HAP-1 (cell line): ENCODE results near the gene TMEM187.

ENCODE experiments used
- DNase-seq, 2 experiments: peaks; one replicate each; pipeline ENCODE4 v3.0.0-alpha.2; 2016 to 2020; ENCODE audit warnings: low spot score in 2 of 2
- H3K27me3 ChIP-seq: fragments of 250-450 bp; sonication (Bioruptor Pico); 2 replicates; pipeline ENCODE4 v1.5.1; 2020; ENCODE audit warnings: low read depth, mild to moderate bottlenecking, moderate library complexity
- H3K36me3 ChIP-seq: fragments of 250-450 bp; sonication (Bioruptor Pico); replicated peaks from 2 replicates; pipeline ENCODE4 v1.5.1; 2020; ENCODE audit warnings: mild to moderate bottlenecking
- H3K4me1 ChIP-seq: fragments of 250-450 bp; sonication (Bioruptor Pico); 2 replicates; pipeline ENCODE4 v1.5.1; 2020; ENCODE audit warnings: mild to moderate bottlenecking
- H3K4me3 ChIP-seq: fragments of 250-450 bp; sonication (Bioruptor Pico); 2 replicates; pipeline ENCODE4 v1.5.1; 2020; ENCODE audit warnings: mild to moderate bottlenecking, moderate library complexity
- H3K9me3 ChIP-seq: fragments of 250-450 bp; sonication (Bioruptor Pico); 2 replicates; pipeline ENCODE4 v1.5.1; 2020; ENCODE audit warnings: mild to moderate bottlenecking, moderate library complexity
- in situ Hi-C: fragments of 300-500 bp; cut with MboI; formaldehyde crosslinking; loops from 3 replicates; pipeline ENCODE4 v1.14.3; 2020; ENCODE audit warnings: low sequenced_read_pairs, inconsistent platforms, mixed read lengths

Gene TMEM187

GRCh38 chrX:154013614-154014360 is 41.2 kb downstream of the TMEM187 start:
- Histone ChIP-seq H3K4me1 (peaks cover 8% of the 10 kb centered on the region), H3K4me3 (no peak overlapping the region), H3K27me3 (no peaks in the 10 kb centered on the region), H3K9me3 (no peaks in the 10 kb centered on the region), H3K36me3 (peaks cover 90% of the 10 kb centered on the region)
- in situ Hi-C loops: loop anchor here (25.0 kb wide), 2 partner anchors 324 to 524 kb away; partner anchors contain the start of genes G6PD and IKBKG
- DNase-seq: peak; percentile 42 to 73

DNA sequence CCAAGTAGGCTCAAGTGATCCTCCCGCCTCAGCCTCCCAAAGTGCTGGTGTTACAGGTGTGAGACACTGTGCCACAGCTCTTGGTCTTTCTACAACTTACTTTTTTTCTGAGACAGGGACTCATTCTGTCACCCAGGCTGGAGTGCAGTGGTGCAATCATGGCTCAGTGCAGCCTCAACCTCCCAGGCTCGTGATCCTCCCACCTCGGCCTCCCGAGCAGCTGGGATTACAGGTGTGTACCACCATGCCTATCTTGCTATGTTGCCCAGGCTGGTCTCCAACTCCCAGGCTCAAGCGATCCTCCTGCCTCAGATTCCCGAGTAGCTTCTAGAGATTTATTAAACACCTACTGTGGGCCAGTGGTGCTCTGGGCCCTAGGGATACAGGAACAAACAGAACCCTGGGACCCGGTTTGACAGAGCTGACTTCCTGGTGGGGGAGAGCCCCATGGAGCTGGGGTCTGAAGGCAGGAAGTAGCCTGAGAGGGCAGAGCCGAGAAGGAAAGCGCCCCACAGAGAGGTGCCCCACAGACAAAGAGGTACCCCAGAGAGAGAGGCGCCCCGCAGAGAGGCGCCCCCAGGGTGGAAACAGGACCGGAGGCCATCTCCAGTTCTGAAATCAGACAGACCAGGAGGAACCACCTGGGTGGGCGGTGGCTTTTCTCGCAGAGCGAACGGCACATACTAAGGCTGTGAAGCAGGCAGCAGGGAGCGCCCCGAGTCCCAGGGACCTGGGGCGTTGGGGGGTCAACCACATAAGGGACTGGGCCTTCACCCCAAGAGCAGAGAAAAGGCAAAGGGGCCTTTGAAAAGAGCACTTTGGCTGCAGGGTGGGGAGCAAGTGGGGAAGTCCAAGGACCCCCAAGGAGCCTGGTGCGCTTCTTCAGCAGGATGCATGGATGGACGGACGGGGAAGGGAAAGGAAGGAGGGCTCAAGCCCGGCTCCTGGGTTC is 42.2 kb downstream of the TMEM187 start:
- DNase-seq: no peak
- no peaks in the 10 kb centered on the region for H3K27me3 ChIP-seq
- H3K9me3 ChIP-seq: no peaks in the 10 kb centered on the region
- H3K4me3 ChIP-seq: no peak overlapping the region
- in situ Hi-C loops: loop anchor here (25.0 kb wide), 2 partner anchors 323 to 523 kb away; partner anchors contain the start of genes G6PD and IKBKG
- peaks cover 10% of the 10 kb centered on the region; the same call in 1 of the 2 replicates for H3K4me1 ChIP-seq
- H3K36me3 ChIP-seq: peaks cover 92% of the 10 kb centered on the region

DNA sequence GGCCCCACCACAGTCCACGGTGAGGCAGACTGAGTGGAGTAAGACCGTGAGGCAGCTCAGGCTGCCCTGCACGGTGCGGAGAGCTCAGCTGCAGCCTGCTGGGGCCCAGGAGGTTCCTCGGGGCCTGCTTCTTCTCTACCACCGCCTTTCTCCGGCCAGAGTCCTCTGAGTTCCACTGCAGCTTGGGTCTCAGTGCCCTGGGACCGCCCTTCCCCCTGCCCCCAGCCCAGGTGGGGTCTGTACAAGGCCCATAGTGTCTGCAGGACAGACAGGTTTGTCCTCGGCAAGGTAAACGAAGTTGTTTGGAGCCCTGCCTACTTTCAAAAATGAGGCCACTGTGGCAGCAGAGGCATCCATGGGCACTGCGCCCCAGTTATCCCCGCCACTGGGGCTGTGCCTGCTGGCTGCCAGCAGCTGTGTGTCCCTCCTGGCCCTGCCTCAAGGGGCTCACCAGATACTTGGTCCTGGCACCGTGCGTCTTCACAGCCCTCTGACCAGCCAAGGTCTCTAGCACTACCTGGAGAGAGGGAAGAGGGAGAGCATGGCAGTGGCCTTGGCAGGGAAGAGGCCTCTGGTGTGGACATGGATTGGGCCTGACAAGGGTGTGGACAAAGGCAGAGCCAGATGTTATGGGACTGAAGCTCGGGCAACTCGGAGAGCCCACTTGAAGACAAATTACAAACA is 43.2 kb downstream of the TMEM187 start:
- Histone ChIP-seq H3K4me3 (no peak overlapping the region), H3K36me3 (peaks cover 84% of the 10 kb centered on the region), H3K4me1 (peaks cover 17% of the 10 kb centered on the region), H3K9me3 (no peaks in the 10 kb centered on the region), H3K27me3 (no peaks in the 10 kb centered on the region)
- no peak for DNase-seq
- in situ Hi-C loops: loop anchor here (25.0 kb wide), 2 partner anchors 322 to 522 kb away; partner anchors contain the start of genes G6PD and IKBKG

DNA sequence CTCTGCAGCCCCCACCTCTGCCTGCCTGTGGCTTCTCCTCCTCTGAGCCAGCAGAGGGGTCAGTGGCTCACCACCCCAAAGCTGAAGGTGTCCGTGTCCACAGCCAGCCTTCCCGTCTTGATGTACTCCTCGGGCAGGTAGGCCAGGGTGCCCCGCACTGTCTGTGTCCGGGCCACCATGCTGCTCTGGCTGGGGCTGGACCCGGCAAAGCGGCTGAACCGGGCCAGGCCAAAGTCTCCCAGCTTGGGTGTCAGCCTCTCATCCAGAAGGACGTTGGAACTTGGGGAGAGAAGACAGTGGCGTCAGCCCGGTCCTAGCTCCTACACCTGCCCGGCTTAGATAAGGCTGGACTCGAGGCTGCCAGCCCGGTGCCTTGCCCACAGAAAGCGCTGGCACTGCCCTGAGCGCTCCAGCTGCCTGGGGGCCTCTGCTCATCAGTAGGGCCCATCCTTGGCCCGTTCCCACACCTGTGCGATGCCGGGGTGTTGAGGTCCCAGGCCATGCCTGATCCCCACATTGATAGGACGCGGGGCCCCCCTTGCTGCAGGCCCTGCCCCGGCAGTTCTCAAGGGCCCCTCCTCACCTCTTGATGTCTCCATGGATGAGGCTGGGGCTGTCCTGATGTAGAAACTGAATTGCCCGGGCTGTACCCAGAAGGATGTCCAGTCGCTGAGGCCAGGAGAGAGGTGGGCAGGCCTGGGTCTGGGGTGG is 44.0 kb downstream of the TMEM187 start:
- Histone ChIP-seq H3K27me3 (no peaks in the 10 kb centered on the region), H3K4me3 (no peak overlapping the region), H3K4me1 (peaks cover 25% of the 10 kb centered on the region), H3K9me3 (no peaks in the 10 kb centered on the region), H3K36me3 (peaks cover 76% of the 10 kb centered on the region)
- in situ Hi-C loops: loop anchor here (25.0 kb wide), 2 partner anchors 321 to 521 kb away; partner anchors contain the start of genes G6PD and IKBKG
- no peak for DNase-seq

GRCh38 chrX:154017766-154018517 is 45.4 kb downstream of the TMEM187 start:
- DNase-seq: no peak
- H3K36me3 ChIP-seq: peaks cover 62% of the 10 kb centered on the region
- H3K27me3 ChIP-seq: no peaks in the 10 kb centered on the region
- H3K4me1 ChIP-seq: peaks cover 39% of the 10 kb centered on the region
- H3K4me3 ChIP-seq: peak overlapping the region; percentile 53
- in situ Hi-C loops: loop anchor here (25.0 kb wide), 2 partner anchors 319 to 519 kb away; partner anchors contain the start of genes G6PD and IKBKG
- no peaks in the 10 kb centered on the region for H3K9me3 ChIP-seq

GRCh38 chrX:154018518-154019060 is 46.0 kb downstream of the TMEM187 start:
- Histone ChIP-seq H3K4me3 (peak overlapping the region; percentile 53), H3K9me3 (no peaks in the 10 kb centered on the region), H3K27me3 (no peaks in the 10 kb centered on the region), H3K36me3 (peaks cover 55% of the 10 kb centered on the region), H3K4me1 (peaks cover 46% of the 10 kb centered on the region)
- no peak for DNase-seq
- in situ Hi-C loops: loop anchor here (25.0 kb wide), 2 partner anchors 319 to 519 kb away; partner anchors contain the start of genes G6PD and IKBKG

- H3K4me1 ChIP-seq: peaks cover 48% of the 10 kb centered on the region
- peak in 1 of 2 experiments; percentile 44 for DNase-seq
- in situ Hi-C loops: loop anchor here (25.0 kb wide), 2 partner anchors 318 to 518 kb away; partner anchors contain the start of genes G6PD and IKBKG
- H3K27me3 ChIP-seq: no peaks in the 10 kb centered on the region
- H3K9me3 ChIP-seq: no peaks in the 10 kb centered on the region
- H3K4me3 ChIP-seq: peak overlapping the region; percentile 53
- H3K36me3 ChIP-seq: peaks cover 50% of the 10 kb centered on the region
Observed at GRCh38 chrX:154019061-154019621, 46.6 kb downstream of the TMEM187 start.

DNA sequence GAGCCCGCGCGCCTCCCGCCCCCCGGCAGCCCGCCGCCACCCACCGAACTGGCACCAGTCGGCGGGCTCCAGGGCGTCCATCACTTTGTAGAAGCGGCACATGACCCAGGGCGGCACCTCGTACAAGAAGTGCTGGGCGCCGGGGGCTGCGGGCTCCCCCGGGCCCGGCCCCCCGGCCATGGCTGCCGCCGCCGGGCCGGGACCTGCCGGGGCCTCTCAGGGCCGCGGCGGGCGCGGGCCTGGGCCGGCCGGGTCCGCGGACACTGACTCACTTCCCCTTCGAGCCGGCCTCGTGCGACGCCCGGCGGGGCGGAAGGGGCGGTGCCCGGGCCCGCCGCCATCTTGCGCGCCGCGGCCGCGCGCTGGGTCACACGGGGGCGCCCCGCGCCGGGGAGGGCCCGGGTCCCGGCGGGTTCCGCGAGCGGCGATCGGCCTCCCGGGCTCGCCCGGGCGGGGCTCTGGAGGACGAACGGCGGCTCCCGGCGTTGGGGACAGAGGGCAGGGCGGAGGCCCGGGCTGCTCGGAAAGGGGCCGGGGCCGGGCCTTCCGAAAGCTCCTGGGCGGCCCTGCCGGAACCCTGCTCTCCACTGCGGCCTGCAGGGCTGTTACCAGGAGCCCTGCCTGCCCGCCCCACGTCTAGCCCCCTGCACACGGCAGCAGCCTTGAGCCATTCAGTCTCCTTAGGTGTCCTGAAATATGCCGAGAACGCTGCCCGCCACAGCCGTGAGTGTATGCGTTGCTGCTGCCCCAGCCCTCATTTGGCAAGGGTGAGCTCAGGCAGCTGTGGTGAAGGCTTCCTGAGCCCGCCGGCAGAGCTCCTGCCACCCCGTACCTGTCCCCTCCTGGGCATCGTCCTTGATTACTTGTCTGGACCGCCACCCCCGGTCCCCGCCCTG is 47.3 kb downstream of the TMEM187 start, which contains the start of gene IRAK1:
Gene IRAK1 (minus strand): TSS at position 270 of the 896 bp plus-strand sequence. CDS start 90 bp downstream, at position 180.
- peak; percentile 33 to 70 for DNase-seq
- no peaks in the 10 kb centered on the region for H3K27me3 ChIP-seq
- H3K36me3 ChIP-seq: peaks cover 43% of the 10 kb centered on the region
- in situ Hi-C loops: loop anchor here (25.0 kb wide), 2 partner anchors 317 to 517 kb away; partner anchors contain the start of genes G6PD and IKBKG
- H3K4me1 ChIP-seq: peaks cover 48% of the 10 kb centered on the region
- H3K9me3 ChIP-seq: no peaks in the 10 kb centered on the region
- H3K4me3 ChIP-seq: peak within 1 kb of the TSS; percentile 53

DNA sequence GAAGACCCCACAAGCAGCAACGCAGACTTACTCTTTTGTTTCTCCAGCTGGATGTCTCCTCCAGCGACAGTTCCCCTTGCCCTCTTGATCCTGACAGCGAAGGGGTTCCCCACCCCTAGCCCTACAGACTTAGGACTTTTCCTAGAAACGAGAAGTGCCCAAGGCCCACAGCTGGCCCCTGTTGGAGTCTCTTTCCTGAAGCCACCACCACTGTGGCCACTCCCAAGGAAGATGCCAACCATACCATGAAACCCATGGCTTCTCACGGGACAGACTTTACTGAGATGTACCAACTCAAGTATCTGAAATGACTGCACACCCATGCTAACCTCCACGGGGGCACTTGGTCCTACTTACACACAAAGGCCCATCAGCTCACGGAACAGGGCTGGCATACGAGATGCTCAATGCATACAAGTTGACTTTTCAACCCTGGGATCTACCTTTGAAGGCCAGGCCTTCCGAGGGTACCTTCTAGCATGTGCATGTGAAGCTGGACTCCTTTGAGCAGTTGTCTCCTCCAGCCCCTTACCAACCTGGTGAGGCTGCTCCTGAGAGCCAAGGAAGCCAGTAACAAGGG is 48.1 kb downstream of the TMEM187 start:
- H3K9me3 ChIP-seq: no peaks in the 10 kb centered on the region
- peaks cover 35% of the 10 kb centered on the region for H3K36me3 ChIP-seq
- no peaks in the 10 kb centered on the region for H3K27me3 ChIP-seq
- DNase-seq: no peak
- H3K4me3 ChIP-seq: peak overlapping the region; percentile 49
- in situ Hi-C loops: loop anchor here (25.0 kb wide), 2 partner anchors 317 to 517 kb away; partner anchors contain the start of genes G6PD and IKBKG
- peaks cover 48% of the 10 kb centered on the region for H3K4me1 ChIP-seq

DNA sequence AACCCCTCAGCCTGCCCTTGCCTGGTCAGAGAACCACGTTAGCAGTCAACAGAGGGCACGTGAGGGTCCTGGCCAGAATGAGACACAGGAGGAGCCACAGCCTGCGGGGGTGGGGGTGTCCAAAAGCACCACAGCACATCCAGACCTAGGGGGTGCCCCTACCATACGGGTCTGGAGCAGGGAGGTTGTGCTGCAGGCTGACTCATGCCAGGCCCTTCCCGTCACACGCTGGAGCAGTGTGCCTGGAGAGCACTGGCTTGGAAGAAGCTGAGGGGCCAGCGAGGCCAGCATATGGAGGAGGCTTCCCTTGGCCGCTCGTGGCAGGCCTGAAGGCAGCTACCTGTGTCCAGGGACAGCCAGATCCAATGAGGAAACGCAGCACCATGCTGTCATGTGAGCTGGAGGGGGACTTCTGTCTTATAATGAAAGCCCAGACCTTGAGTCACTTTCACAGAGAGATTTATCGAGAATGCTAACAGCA is 48.6 kb downstream of the TMEM187 start:
- Histone ChIP-seq H3K4me3 (no peak overlapping the region; the same call in 1 of the 2 replicates), H3K36me3 (peaks cover 30% of the 10 kb centered on the region), H3K27me3 (no peaks in the 10 kb centered on the region), H3K4me1 (peaks cover 48% of the 10 kb centered on the region), H3K9me3 (no peaks in the 10 kb centered on the region)
- DNase-seq: peak in 1 of 2 experiments; percentile 36
- in situ Hi-C loops: loop anchor here (25.0 kb wide), 2 partner anchors 316 to 516 kb away; partner anchors contain the start of genes G6PD and IKBKG
